Lung (tissue), 12 donors: Measurements from ENCODE around the gene BCL2L1. TPM values are rescaled to one million over a fixed set of nuclear protein-coding genes. Genes with fewer than 3 reads are reported as not detected.

Experiments used
- ATAC-seq: fragments of 200-7000 bp; cut with Tn5 transposase; one replicate; pipeline ENCODE4 v1.9.1; 2020; ENCODE audit warnings: moderate number of reproducible peaks; ENCODE audit not compliant: insufficient read depth, low FRiP score
- DNase-seq, 3 donors: peaks; one replicate each; pipeline ENCODE4 v3.0.0-alpha.2; 2013 to 2017
- H3K27ac ChIP-seq, 2 donors: one replicate each; pipeline ENCODE4 v1.5.1; 2013; ENCODE audit warnings: mild to moderate bottlenecking in 2 of 2, moderate library complexity in 2 of 2, control low read depth in 1 of 2, inconsistent platforms in 1 of 2, low read depth in 1 of 2, low read length in 1 of 2
- H3K27me3 ChIP-seq, 3 donors: one replicate each; pipeline ENCODE4 v1.5.1; 2013; ENCODE audit warnings: low read length in 2 of 3; ENCODE audit not compliant: control insufficient read depth in 3 of 3, insufficient read depth in 3 of 3
- H3K36me3 ChIP-seq, 4 donors: one replicate each; pipeline ENCODE4 v1.5.1; 2013; ENCODE audit warnings: low read length in 4 of 4, mild to moderate bottlenecking in 1 of 4, moderate library complexity in 1 of 4; ENCODE audit not compliant: control insufficient read depth in 4 of 4, insufficient read depth in 4 of 4
- H3K4me1 ChIP-seq, 5 donors: one replicate each; pipeline ENCODE4 v1.5.1; 2013; ENCODE audit warnings: low read length in 5 of 5, mild to moderate bottlenecking in 2 of 5, moderate library complexity in 1 of 5; ENCODE audit not compliant: control insufficient read depth in 5 of 5, insufficient read depth in 5 of 5
- H3K4me3 ChIP-seq: one replicate; pipeline ENCODE4 v1.5.1; 2013; ENCODE audit warnings: mild to moderate bottlenecking, control low read depth, moderate library complexity
- H3K9ac ChIP-seq, 2 donors: one replicate each; pipeline ENCODE4 v1.5.1; 2013; ENCODE audit warnings: low read length in 2 of 2, control low read depth in 1 of 2; ENCODE audit not compliant: insufficient read depth in 1 of 2
- H3K9me3 ChIP-seq, 4 donors: one replicate each; pipeline ENCODE4 v1.5.1; 2013; ENCODE audit warnings: low read length in 3 of 4, mild to moderate bottlenecking in 1 of 4, moderate library complexity in 1 of 4; ENCODE audit not compliant: control insufficient read depth in 4 of 4, insufficient read depth in 3 of 4
- WGBS, 2 donors: extraction: QIAGEN DNeasy Blood & Tissue Kit; methylation state at CpG; one replicate each; pipeline ENCODE4 v1.1.7; 2013; 5-methylcytosine and 5-hydroxymethylcytosine counted together
- polyA plus RNA-seq, 2 donors: library from polyadenylated mRNA; stranded (reverse); fragments of 200-250 nt; gene quantifications; one replicate each; pipeline ENCODE4 v1.2.1, GENCODE V29; 2013
- total RNA-seq, 2 donors: library from RNA; depleted of rRNA in 1 of 2; stranded (reverse); fragments of >200 nt in 1 of 2; gene quantifications; one replicate each; pipeline ENCODE4 v1.2.1, GENCODE V29; 2014 to 2021
- TF ChIP-seq, protein P1 (sequence below): IDR thresholded peaks from 2 replicates; pipeline ENCODE4 v1.5.1; 2012; ENCODE audit warnings: mild to moderate bottlenecking; ENCODE audit errors: control extremely low read depth, extremely low read depth
- donor health status: control.
- donor health status: control.
- donor health status: Bipolar disorder and iron deficiency.
- donor health status: healthy.
- donor health status: DM: yes; HTN: yes; CAD: no.

The BCL2L1 gene
- total and polyA plus RNA-seq, 4 donors: 107 to 150 (median 117) TPM

DNA sequence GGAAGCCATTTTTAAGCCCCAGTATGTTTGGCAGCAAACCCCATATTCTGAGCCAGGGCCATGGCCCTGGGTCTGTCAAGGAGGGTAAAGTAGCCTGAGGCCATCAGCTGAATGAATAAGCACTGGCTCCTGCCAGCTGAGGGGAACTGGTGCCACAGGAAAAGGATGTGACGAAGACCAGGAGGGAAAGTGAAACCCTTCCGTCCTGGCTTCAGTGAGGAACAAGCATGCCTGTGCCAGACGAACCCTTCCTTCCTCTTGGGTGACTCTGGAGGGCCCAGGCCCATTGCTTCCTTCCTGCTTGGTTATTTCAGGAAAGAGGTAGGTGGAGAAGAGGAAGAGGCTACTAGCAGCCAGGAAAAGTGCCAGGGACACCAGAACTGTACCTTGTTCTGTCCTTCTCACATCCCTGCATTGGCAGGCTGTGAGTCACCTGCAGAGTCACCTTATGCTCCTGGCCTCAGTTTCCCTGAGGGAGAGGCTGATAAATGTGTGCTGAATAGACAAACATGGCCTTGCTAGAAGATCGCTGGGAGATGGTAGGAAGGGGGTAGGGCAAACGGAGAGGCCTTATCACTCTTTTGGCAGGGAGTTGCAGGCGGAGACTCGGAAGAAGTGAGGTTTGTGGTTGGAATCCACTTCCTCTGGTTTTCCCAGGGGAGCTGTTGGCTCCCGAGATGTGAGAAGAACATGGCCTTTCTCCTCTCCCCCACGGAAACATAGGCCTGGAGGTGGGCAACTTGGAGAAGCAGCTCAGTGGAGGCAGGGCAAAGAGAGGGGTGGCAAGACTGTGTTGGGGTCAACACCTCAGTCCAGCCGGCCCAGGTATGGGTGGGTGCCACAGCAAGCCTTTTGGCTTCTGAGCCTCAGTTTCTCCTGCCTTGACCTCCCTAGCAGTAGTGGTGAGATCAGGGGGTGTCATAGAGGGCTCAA is 47.5 kb downstream of the BCL2L1 start:
- Histone ChIP-seq H3K27ac (peak overlapping the region; percentile 68 to 88), H3K9me3 (no peaks in the 10 kb centered on the region), H3K4me3 (no peak overlapping the region), H3K36me3 (peaks cover 3 to 9% (median 6%) of the 10 kb centered on the region in 4 donors), H3K4me1 (peaks cover 11 to 63% (median 26%) of the 10 kb centered on the region in 5 donors), H3K27me3 (no peaks in the 10 kb centered on the region), H3K9ac (no peak overlapping the region)
- 8 to 24% methylated on average over 10 of the region's 10 CpGs for WGBS, 2 donors
- peak; percentile 70 for ATAC-seq
- DNase-seq: peak; percentile 39 to 73 (median 49)
- TF ChIP-seq, protein P1, sequence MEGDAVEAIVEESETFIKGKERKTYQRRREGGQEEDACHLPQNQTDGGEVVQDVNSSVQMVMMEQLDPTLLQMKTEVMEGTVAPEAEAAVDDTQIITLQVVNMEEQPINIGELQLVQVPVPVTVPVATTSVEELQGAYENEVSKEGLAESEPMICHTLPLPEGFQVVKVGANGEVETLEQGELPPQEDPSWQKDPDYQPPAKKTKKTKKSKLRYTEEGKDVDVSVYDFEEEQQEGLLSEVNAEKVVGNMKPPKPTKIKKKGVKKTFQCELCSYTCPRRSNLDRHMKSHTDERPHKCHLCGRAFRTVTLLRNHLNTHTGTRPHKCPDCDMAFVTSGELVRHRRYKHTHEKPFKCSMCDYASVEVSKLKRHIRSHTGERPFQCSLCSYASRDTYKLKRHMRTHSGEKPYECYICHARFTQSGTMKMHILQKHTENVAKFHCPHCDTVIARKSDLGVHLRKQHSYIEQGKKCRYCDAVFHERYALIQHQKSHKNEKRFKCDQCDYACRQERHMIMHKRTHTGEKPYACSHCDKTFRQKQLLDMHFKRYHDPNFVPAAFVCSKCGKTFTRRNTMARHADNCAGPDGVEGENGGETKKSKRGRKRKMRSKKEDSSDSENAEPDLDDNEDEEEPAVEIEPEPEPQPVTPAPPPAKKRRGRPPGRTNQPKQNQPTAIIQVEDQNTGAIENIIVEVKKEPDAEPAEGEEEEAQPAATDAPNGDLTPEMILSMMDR: no peak

DNA sequence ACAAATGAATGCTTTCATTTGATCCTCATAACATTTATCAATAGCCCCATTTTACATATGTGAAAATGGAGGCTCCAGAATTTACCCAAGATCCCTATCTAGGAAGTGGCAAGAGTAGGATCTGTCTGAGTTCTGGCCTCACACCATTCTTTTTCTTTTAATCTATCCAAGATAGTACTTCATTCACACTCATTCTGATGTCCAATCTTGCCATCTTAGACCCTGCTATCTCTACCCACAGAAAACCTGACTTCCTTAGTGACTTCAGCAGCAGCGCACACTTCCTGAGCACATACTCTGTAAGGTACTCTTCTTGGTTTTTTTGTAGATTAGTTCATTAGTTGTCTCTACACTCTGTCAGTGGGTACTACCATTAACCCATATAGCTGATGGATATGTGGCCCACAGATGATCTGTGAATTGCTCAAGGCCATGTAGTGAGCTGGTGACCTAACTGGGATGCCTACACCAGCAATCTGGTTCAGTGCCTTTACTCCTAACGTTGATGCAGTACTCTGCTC is 48.7 kb downstream of the BCL2L1 start:
- no peak for ATAC-seq
- 34 to 39% methylated on average over 2 of the region's 2 CpGs for WGBS, 2 donors
- peaks cover 14 to 71% (median 30%) of the 10 kb centered on the region in 5 donors for H3K4me1 ChIP-seq

DNA sequence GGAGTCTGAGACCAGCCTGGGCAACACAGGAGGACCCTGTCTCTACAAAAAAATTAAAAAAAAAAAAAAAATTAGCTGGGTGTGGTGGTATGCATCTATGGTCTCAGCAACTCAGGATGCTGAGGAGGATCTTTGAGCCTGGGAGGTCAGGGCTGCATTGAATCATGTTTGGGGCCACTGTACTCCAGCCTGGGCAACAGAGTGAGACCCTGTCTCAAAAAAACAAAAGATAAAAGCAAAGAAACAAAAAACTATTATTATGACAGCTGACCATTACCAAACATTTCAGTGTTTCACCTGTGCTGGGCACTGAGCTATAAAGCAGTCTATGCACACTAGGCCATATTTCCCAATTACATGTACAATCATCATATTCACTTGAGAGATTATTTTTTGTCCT is 49.2 kb downstream of the BCL2L1 start:
- no peak overlapping the region for H3K27ac ChIP-seq

More for the DNA sequence above, 48.7 kb downstream of the BCL2L1 start:
- DNase-seq: no peak
- Histone ChIP-seq H3K27ac (peak overlapping the region; percentile 18 to 88), H3K27me3 (no peaks in the 10 kb centered on the region), H3K36me3 (peaks cover 0 to 7% (median 4%) of the 10 kb centered on the region in 4 donors), H3K4me3 (no peak overlapping the region), H3K9me3 (no peaks in the 10 kb centered on the region), H3K9ac (no peak overlapping the region)
- TF ChIP-seq, protein P1: no peak

More for the DNA sequence above, 49.2 kb downstream of the BCL2L1 start:
- Histone ChIP-seq H3K9me3 (no peaks in the 10 kb centered on the region), H3K4me3 (no peak overlapping the region), H3K36me3 (peaks cover 0 to 7% (median 2%) of the 10 kb centered on the region in 4 donors), H3K27me3 (no peaks in the 10 kb centered on the region), H3K4me1 (peaks cover 14 to 67% (median 30%) of the 10 kb centered on the region in 5 donors), H3K9ac (no peak overlapping the region)
- ATAC-seq: no peak
- TF ChIP-seq, protein P1: no peak
- no peak for DNase-seq
